GM19452 (cell line): ENCODE data around the gene RNF8.
"Not testable (repeated sequence)": the region's sequence is repeated elsewhere in the genome, so short reads cannot be mapped to it uniquely, and the experiment has no call there.

Experiments
- ATAC-seq: cut with Tn5 transposase; IDR thresholded peaks from one replicate; pipeline ENCODE4 v1.9.1; 2021; ENCODE audit not compliant: unreplicated experiment

RNF8 gene

GRCh38 chr6:37442416-37443215 is 88.8 kb downstream of the RNF8 start:
- no peak for ATAC-seq

- ATAC-seq: not testable (repeated sequence)
These were observed 89.4 kb downstream of the RNF8 start for GRCh38 chr6:37443216-37443542.
